Erythroblast (primary cell): Measurements from ENCODE around the gene OTOR.

ENCODE experiments used
- GATA1 ChIP-seq: IDR thresholded peaks from 2 replicates; pipeline ENCODE4 v1.6.1; 2011; ENCODE audit warnings: low read depth, mild to moderate bottlenecking, control low read depth, low read length, moderate library complexity
- POLR2A ChIP-seq: IDR thresholded peaks from 2 replicates; pipeline ENCODE4 v1.6.1; 2011; ENCODE audit warnings: mild to moderate bottlenecking, low read length

GRCh38 chr20:16711661-16712258 is 36.4 kb upstream of the OTOR start:
- TF ChIP-seq POLR2A (no peak), GATA1 (no peak)
